Measurements from ENCODE around the gene ASB1. TPM values are rescaled to one million over a fixed set of nuclear protein-coding genes. Genes with fewer than 3 reads are reported as not detected.

ASB1 gene
- total and polyA plus RNA-seq, 9 of the 15 experiments (the other 6 are each of a cell fraction or from before 2014, with no cell fraction given): 6.3 to 37.7 (median 23.9) TPM

DNA sequence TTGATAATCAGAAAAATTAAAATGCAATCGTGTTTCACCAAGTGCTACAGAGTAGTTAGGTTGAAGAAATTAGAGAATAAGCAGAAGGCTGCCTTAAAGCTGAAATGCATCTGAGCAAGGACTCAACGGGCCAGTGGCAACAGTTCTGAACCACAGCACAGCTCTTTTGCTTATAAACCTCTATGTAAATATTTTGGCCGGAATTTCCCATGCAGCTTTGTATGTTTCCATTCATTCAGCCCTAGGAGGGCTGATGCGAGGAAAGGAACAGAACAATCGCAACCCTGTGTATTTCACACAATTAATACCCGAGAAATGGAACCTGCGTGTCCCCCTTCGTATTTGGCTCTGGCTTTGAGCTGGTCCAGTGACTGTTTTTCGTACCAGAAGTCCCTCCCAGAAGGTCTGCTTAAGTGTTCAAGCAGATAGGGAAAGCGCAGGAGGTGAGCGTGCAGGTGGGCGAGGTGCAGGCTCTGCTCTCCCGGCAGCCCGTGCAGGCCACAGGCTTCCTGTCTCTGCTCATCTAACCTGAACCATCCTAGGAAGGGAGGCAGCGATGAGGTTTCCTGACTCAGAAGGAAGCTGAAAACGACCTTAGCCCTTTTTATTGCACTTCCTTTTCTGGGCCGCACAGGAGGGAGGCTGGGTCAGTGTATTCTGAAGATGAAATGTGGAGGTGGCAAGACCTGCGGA lies 67.3 kb downstream of the ASB1 start (continued):
- TF ChIP-seq, protein P1, sequence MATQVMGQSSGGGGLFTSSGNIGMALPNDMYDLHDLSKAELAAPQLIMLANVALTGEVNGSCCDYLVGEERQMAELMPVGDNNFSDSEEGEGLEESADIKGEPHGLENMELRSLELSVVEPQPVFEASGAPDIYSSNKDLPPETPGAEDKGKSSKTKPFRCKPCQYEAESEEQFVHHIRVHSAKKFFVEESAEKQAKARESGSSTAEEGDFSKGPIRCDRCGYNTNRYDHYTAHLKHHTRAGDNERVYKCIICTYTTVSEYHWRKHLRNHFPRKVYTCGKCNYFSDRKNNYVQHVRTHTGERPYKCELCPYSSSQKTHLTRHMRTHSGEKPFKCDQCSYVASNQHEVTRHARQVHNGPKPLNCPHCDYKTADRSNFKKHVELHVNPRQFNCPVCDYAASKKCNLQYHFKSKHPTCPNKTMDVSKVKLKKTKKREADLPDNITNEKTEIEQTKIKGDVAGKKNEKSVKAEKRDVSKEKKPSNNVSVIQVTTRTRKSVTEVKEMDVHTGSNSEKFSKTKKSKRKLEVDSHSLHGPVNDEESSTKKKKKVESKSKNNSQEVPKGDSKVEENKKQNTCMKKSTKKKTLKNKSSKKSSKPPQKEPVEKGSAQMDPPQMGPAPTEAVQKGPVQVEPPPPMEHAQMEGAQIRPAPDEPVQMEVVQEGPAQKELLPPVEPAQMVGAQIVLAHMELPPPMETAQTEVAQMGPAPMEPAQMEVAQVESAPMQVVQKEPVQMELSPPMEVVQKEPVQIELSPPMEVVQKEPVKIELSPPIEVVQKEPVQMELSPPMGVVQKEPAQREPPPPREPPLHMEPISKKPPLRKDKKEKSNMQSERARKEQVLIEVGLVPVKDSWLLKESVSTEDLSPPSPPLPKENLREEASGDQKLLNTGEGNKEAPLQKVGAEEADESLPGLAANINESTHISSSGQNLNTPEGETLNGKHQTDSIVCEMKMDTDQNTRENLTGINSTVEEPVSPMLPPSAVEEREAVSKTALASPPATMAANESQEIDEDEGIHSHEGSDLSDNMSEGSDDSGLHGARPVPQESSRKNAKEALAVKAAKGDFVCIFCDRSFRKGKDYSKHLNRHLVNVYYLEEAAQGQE (IDR thresholded peaks at IDR 0.05; ENCODE audit: borderline replicate concordance): no peak
- TF ChIP-seq, protein P1 (CRISPR knock-in tag; IDR thresholded peaks at IDR 0.05; ENCODE audit: low read depth): no peak
- TF ChIP-seq ZNF668 (CRISPR knock-in tag; IDR thresholded peaks at IDR 0.05) (no peak), CREM (IDR thresholded peaks at IDR 0.05; ENCODE audit: low read depth) (no peak), KDM2B (CRISPR knock-in tag; IDR thresholded peaks at IDR 0.05) (no peak), DMBX1 (CRISPR knock-in tag; IDR thresholded peaks at IDR 0.05; ENCODE audit: borderline replicate concordance) (no peak), PHF20 (IDR thresholded peaks at IDR 0.05; ENCODE audit: partially characterized antibody) (no peak)
- TF ChIP-seq, protein P2, sequence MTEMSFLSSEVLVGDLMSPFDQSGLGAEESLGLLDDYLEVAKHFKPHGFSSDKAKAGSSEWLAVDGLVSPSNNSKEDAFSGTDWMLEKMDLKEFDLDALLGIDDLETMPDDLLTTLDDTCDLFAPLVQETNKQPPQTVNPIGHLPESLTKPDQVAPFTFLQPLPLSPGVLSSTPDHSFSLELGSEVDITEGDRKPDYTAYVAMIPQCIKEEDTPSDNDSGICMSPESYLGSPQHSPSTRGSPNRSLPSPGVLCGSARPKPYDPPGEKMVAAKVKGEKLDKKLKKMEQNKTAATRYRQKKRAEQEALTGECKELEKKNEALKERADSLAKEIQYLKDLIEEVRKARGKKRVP (CRISPR knock-in tag; IDR thresholded peaks at IDR 0.05): no peak
- TF ChIP-seq, protein P3, sequence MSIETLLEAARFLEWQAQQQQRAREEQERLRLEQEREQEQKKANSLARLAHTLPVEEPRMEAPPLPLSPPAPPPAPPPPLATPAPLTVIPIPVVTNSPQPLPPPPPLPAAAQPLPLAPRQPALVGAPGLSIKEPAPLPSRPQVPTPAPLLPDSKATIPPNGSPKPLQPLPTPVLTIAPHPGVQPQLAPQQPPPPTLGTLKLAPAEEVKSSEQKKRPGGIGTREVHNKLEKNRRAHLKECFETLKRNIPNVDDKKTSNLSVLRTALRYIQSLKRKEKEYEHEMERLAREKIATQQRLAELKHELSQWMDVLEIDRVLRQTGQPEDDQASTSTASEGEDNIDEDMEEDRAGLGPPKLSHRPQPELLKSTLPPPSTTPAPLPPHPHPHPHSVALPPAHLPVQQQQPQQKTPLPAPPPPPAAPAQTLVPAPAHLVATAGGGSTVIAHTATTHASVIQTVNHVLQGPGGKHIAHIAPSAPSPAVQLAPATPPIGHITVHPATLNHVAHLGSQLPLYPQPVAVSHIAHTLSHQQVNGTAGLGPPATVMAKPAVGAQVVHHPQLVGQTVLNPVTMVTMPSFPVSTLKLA (conservative IDR thresholded peaks at IDR 0.05): no peak
- TF ChIP-seq, protein P4, sequence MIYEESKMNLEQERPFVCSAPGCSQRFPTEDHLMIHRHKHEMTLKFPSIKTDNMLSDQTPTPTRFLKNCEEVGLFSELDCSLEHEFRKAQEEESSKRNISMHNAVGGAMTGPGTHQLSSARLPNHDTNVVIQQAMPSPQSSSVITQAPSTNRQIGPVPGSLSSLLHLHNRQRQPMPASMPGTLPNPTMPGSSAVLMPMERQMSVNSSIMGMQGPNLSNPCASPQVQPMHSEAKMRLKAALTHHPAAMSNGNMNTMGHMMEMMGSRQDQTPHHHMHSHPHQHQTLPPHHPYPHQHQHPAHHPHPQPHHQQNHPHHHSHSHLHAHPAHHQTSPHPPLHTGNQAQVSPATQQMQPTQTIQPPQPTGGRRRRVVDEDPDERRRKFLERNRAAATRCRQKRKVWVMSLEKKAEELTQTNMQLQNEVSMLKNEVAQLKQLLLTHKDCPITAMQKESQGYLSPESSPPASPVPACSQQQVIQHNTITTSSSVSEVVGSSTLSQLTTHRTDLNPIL (CRISPR knock-in tag; IDR thresholded peaks at IDR 0.05): no peak
- TF ChIP-seq, protein P5, sequence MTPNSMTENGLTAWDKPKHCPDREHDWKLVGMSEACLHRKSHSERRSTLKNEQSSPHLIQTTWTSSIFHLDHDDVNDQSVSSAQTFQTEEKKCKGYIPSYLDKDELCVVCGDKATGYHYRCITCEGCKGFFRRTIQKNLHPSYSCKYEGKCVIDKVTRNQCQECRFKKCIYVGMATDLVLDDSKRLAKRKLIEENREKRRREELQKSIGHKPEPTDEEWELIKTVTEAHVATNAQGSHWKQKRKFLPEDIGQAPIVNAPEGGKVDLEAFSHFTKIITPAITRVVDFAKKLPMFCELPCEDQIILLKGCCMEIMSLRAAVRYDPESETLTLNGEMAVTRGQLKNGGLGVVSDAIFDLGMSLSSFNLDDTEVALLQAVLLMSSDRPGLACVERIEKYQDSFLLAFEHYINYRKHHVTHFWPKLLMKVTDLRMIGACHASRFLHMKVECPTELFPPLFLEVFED (CRISPR knock-in tag; conservative IDR thresholded peaks at IDR 0.05): no peak
